CD4-positive, alpha-beta T cell (primary cell): ENCODE results near the gene CD200. TPM values are rescaled to one million over a fixed set of nuclear protein-coding genes. Genes with fewer than 3 reads are reported as not detected.

ENCODE experiments used
- ATAC-seq: fragments of 200-7000 bp; cut with Tn5 transposase; one replicate; pipeline ENCODE4 v1.10.0; 2022; ENCODE audit warnings: mild to moderate bottlenecking; ENCODE audit not compliant: poor library complexity
- CTCF ChIA-PET: fragments of 350-600 bp; sonication (Branson Sonifier 250); formaldehyde crosslinking; loops from one replicate; lab custom pipeline; 2021; ENCODE audit warnings: antibody characterized with exemption, inconsistent platforms; lab: Charles Lee
- POLR2A ChIA-PET: fragments of 350-600 bp; sonication (Branson Sonifier 250); formaldehyde crosslinking; loops from one replicate; lab custom pipeline; 2021; ENCODE audit warnings: antibody characterized with exemption, inconsistent platforms; lab: Charles Lee
- DNase-seq, 14 experiments: peaks; one replicate each; pipeline ENCODE4 v3.0.0-alpha.2; 2013 to 2020; ENCODE audit warnings: mixed read lengths in 2 of 14
- H3K27ac ChIP-seq, 2 donors: one replicate each; pipeline versions ENCODE4 v1.5.1 to v1.7.0; 2013; ENCODE audit warnings: low read length in 2 of 2, low read depth in 1 of 2, mild to moderate bottlenecking in 1 of 2
- H3K27me3 ChIP-seq, 2 experiments: 1 replicate in 1 of 2; 2 replicates in 1 of 2; pipeline versions ENCODE4 v1.6.1 to v1.7.0; 2013; ENCODE audit warnings: low read length in 2 of 2, control low read depth in 1 of 2, mild to moderate bottlenecking in 1 of 2, moderate library complexity in 1 of 2; ENCODE audit not compliant: insufficient read depth in 2 of 2, control insufficient read depth in 1 of 2
- H3K36me3 ChIP-seq: one replicate; pipeline ENCODE4 v1.6.1; 2013; ENCODE audit warnings: low read length, control low read depth; ENCODE audit not compliant: insufficient read depth
- H3K4me1 ChIP-seq: one replicate; pipeline ENCODE4 v1.6.1; 2013; ENCODE audit warnings: low read length, control low read depth; ENCODE audit not compliant: insufficient read depth
- H3K4me3 ChIP-seq: one replicate; pipeline ENCODE4 v1.5.1; 2013; ENCODE audit warnings: mild to moderate bottlenecking, low read length, moderate library complexity
- H3K9me3 ChIP-seq, 2 experiments: 1 replicate in 1 of 2; 2 replicates in 1 of 2; pipeline versions ENCODE4 v1.6.1 to v1.7.0; 2013; ENCODE audit warnings: low read length in 2 of 2, mild to moderate bottlenecking in 2 of 2, control low read depth in 1 of 2, moderate library complexity in 1 of 2; ENCODE audit not compliant: control insufficient read depth in 1 of 2, insufficient read depth in 1 of 2
- H3K27ac Mint-ChIP-seq: one replicate; pipeline ENCODE4 v1.8.0; 2020; ENCODE audit warnings: mixed read lengths
- H3K27me3 Mint-ChIP-seq: one replicate; pipeline ENCODE4 v1.8.0; 2021; ENCODE audit warnings: mixed read lengths
- H3K36me3 Mint-ChIP-seq: one replicate; pipeline ENCODE4 v1.8.0; 2021; ENCODE audit warnings: low read depth, mixed read lengths
- H3K4me1 Mint-ChIP-seq: one replicate; pipeline ENCODE4 v1.8.0; 2021; ENCODE audit warnings: low read depth, mixed read lengths
- H3K4me3 Mint-ChIP-seq: one replicate; pipeline ENCODE4 v1.8.0; 2020; ENCODE audit warnings: mild to moderate bottlenecking, mixed read lengths
- H3K9me3 Mint-ChIP-seq: one replicate; pipeline ENCODE4 v1.8.0; 2020; ENCODE audit warnings: mixed read lengths
- CTCF ChIP-seq: fragments of 200-600 bp; IDR thresholded peaks from one replicate; pipeline ENCODE4 v1.8.0; 2022; ENCODE audit warnings: antibody characterized with exemption, mild to moderate bottlenecking
- intact Hi-C, 2 experiments: fragments of 100-400 bp; cut with DNase I in 1 of 2; cut with micrococcal nuclease in 1 of 2; formaldehyde crosslinking; loops; one replicate each; pipeline versions ENCODE4 v1.15.1 to v1.9.0; 2023 to 2025; cut with DNase I, micrococcal nuclease
- total RNA-seq, 174 experiments: library from RNA in 2 of 174; stranded (reverse) in 2 of 174; gene quantifications; one replicate each; pipeline ENCODE4 v1.2.3 and lab custom pipeline; 2021 to 2026

Gene CD200
- total RNA-seq, 2 experiments from 2014 or later: 5.2 to 6.9 TPM

GRCh38 chr3:112338727-112339056 lies 5.7 kb downstream of the CD200 start:
- intact Hi-C loops: loop anchor here in 1 of 2 experiments (2.0 to 10.0 kb wide), 2 partner anchors 14 to 96 kb away; no protein-coding TSS in a partner anchor
- H3K4me3 ChIP-seq: no peak overlapping the region
- CTCF ChIA-PET: interaction anchor here (0.6 to 1.2 kb wide), 2 partner anchors 227 to 903 kb away, joined by 3 read pairs; no protein-coding TSS in a partner anchor

DNA sequence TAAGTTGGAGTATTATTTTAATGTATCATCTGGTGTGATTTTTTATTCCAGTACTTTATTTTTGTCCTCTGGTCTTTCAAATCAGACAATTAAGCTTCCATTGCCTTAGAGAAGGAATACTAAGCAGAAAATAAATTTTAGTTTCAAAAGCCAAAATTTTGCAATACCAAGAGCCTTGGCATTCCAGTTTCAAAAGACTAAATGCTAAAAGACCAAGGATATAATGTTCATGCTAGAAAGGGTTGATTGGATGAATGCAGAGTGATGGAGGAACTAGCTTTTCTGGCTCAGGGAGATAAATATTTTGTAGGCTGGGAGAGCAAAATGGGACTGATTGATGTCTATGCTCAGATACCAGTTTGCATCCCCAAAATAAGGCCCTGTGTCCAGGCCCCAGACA lies 6.2 kb downstream of the CD200 start:
- ATAC-seq: no peak
- Histone ChIP-seq H3K27ac (no peak overlapping the region), H3K36me3 (no peaks in the 10 kb centered on the region), H3K27me3 (no peaks in the 10 kb centered on the region), H3K4me1 (no peaks in the 10 kb centered on the region), H3K4me3 (no peak overlapping the region), H3K9me3 (no peaks in the 10 kb centered on the region)
- H3K4me3 Mint-ChIP-seq: no peak overlapping the region
- ChIA-PET CTCF (interaction anchor here (1.2 kb wide), 1 partner anchor 227 kb away, joined by 3 read pairs; no protein-coding TSS in a partner anchor), POLR2A (interaction anchor here (1.1 kb wide), 1 partner anchor 159 kb away, joined by 3 read pairs; no protein-coding TSS in a partner anchor)
- DNase-seq: no peak
- intact Hi-C loops: loop anchor here in 1 of 2 experiments (2.0 to 10.0 kb wide), 2 partner anchors 14 to 96 kb away; no protein-coding TSS in a partner anchor
- H3K27me3 Mint-ChIP-seq: no peaks in the 10 kb centered on the region
- peaks cover 2% of the 10 kb centered on the region for H3K9me3 Mint-ChIP-seq
- H3K4me1 Mint-ChIP-seq: peaks cover 55% of the 10 kb centered on the region
- no peak overlapping the region for H3K27ac Mint-ChIP-seq
- no peak for TF ChIP-seq CTCF
- peaks cover 7% of the 10 kb centered on the region for H3K36me3 Mint-ChIP-seq

More at GRCh38 chr3:112338727-112339056, 5.7 kb downstream of the CD200 start:
- TF ChIP-seq CTCF: no peak
- Mint-ChIP-seq H3K4me1 (peaks cover 59% of the 10 kb centered on the region), H3K9me3 (peaks cover 1% of the 10 kb centered on the region), H3K27ac (peak overlapping the region; percentile 6), H3K27me3 (no peaks in the 10 kb centered on the region), H3K4me3 (no peak overlapping the region), H3K36me3 (peaks cover 5% of the 10 kb centered on the region)
- Histone ChIP-seq H3K9me3 (no peaks in the 10 kb centered on the region), H3K36me3 (no peaks in the 10 kb centered on the region), H3K27ac (no peak overlapping the region), H3K27me3 (no peaks in the 10 kb centered on the region), H3K4me1 (no peaks in the 10 kb centered on the region)
- DNase-seq (no peak), ATAC-seq (no peak)
- POLR2A ChIA-PET: interaction anchor here (1.1 kb wide), 1 partner anchor 159 kb away, joined by 3 read pairs; no protein-coding TSS in a partner anchor

DNA sequence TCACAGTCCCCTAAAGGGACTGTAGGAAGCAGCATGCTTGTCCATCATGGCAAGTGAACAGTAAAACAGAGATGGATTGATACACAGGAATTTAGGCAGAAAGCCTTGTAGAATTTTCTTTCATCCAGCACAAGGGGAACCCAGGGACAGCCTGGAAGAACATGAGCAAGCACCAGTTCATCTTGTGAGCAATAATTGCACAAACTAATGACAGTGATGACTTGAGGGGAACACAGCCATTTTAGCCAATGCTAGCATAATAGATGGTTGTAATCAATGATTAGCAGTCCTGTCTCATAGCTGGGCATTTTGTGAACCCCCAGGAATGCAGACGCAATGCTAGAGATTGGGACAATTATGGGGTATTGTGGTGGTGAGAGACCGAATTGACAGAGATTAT lies 6.7 kb downstream of the CD200 start:
- Histone ChIP-seq H3K4me1 (no peaks in the 10 kb centered on the region), H3K27ac (no peak overlapping the region), H3K4me3 (no peak overlapping the region), H3K9me3 (no peaks in the 10 kb centered on the region), H3K36me3 (no peaks in the 10 kb centered on the region), H3K27me3 (no peaks in the 10 kb centered on the region)
- CTCF ChIA-PET: interaction anchor here (1.2 kb wide), 1 partner anchor 228 kb away, joined by 3 read pairs; no protein-coding TSS in a partner anchor
- H3K4me1 Mint-ChIP-seq: peaks cover 50% of the 10 kb centered on the region
- no peak overlapping the region for H3K27ac Mint-ChIP-seq
- POLR2A ChIA-PET: no interaction called here
- H3K36me3 Mint-ChIP-seq: peaks cover 11% of the 10 kb centered on the region
- ATAC-seq (no peak), DNase-seq (no peak)
- H3K4me3 Mint-ChIP-seq: no peak overlapping the region
- intact Hi-C loops: loop anchor here in 1 of 2 experiments (2.0 to 10.0 kb wide), 2 partner anchors 13 to 95 kb away; no protein-coding TSS in a partner anchor
- peaks cover 2% of the 10 kb centered on the region for H3K9me3 Mint-ChIP-seq
- no peak for TF ChIP-seq CTCF
- H3K27me3 Mint-ChIP-seq: no peaks in the 10 kb centered on the region
